SH-SY5Y (cell line): ENCODE results near the gene ACSL6.

Experiments used
- GATA2 ChIP-seq: IDR thresholded peaks from 2 replicates; pipeline ENCODE4 v1.6.1; 2011; ENCODE audit warnings: mild to moderate bottlenecking, low read depth, low read length
- GATA3 ChIP-seq: IDR thresholded peaks from 2 replicates; pipeline ENCODE4 v1.6.1; 2011; ENCODE audit warnings: low read depth, mild to moderate bottlenecking, low read length, moderate library complexity

GRCh38 chr5:132009706-132010405 is 1.6 kb downstream of the ACSL6 start:
- TF ChIP-seq GATA2 = no peak
- TF ChIP-seq GATA3 = no peak
